HepG2 (cell line): ENCODE results near the gene CAPN15. TPM values are rescaled to one million over a fixed set of nuclear protein-coding genes. Genes with fewer than 3 reads are reported as not detected.

Experiments
- ATAC-seq: fragments of 200-7000 bp; cut with Tn5 transposase; 3 replicates; pipeline ENCODE4 v1.9.1; 2020; ENCODE audit warnings: mild to moderate bottlenecking, moderate library complexity
- BruUV-seq: library from RNA; stranded (reverse); fragments of 400-500 nt; replicated peaks from 2 replicates; lab custom pipeline; 2021; lab: Mats Ljungman, UMichigan
- CTCF ChIA-PET: fragments of 300-600 bp; formaldehyde crosslinking; extraction: SDS; loops from one replicate; lab custom pipeline; 2021; ENCODE audit warnings: low total read pairs, inconsistent platforms, low intra/inter-chr PET ratio; lab: Yijun Ruan, JAX
- POLR2A ChIA-PET: fragments of 350-600 bp; sonication (Branson Sonifier 250); formaldehyde crosslinking; loops from one replicate; lab custom pipeline; 2020; ENCODE audit warnings: antibody characterized with exemption, inconsistent platforms; lab: Yijun Ruan, JAX
- DNase-seq: peaks from one replicate; pipeline ENCODE4 v3.0.0-alpha.2; 2015; ENCODE audit warnings: low spot score
- FAIRE-seq: peaks from 3 replicates; lab custom pipeline; 2011; peaks lifted over from hg19 to GRCh38; lab: Jason Lieb, UNC
- H2AFZ ChIP-seq: one replicate; pipeline ENCODE4 v1.6.1; 2011; ENCODE audit warnings: low read length, inconsistent platforms
- H3K27ac ChIP-seq: fragments of 300-600 bp; 3 replicates; pipeline ENCODE4 v1.8.0; 2011; ENCODE audit warnings: mixed run types, mild to moderate bottlenecking, mixed read lengths, low read length, inconsistent platforms; ENCODE audit not compliant: insufficient read depth; ENCODE audit errors: extremely low read length
- H3K27me3 ChIP-seq, 2 experiments: fragments of 200-600 bp in 1 of 2; 2 replicates in 1 of 2; 3 replicates in 1 of 2; pipeline versions ENCODE4 v1.6.0 to v1.8.0; 2011; ENCODE audit warnings: low read length in 2 of 2, mild to moderate bottlenecking in 2 of 2, moderate library complexity in 2 of 2, inconsistent platforms in 1 of 2; ENCODE audit not compliant: insufficient read depth in 2 of 2, control insufficient read depth in 1 of 2
- H3K36me3 ChIP-seq, 2 experiments: fragments of 200-600 bp in 1 of 2; replicated peaks in 1 of 2; 2 replicates in 1 of 2; 3 replicates in 1 of 2; pipeline versions ENCODE4 v1.5.1 to v1.8.0; 2011; ENCODE audit warnings: low read length in 2 of 2, inconsistent platforms in 1 of 2; ENCODE audit not compliant: insufficient read depth in 2 of 2, control insufficient read depth in 1 of 2
- H3K4me1 ChIP-seq: 2 replicates; pipeline ENCODE4 v1.5.1; 2012; ENCODE audit warnings: low read length, inconsistent platforms; ENCODE audit not compliant: insufficient read depth
- H3K4me2 ChIP-seq: 2 replicates; pipeline ENCODE4 v1.6.0; 2011; ENCODE audit warnings: low read depth, low read length, inconsistent platforms
- H3K4me3 ChIP-seq, 3 experiments: fragments of 200-600 bp in 1 of 3; sonication (generic), shearing (Covaris generic) in 1 of 3; replicated peaks in 1 of 3; 2 replicates each; pipeline ENCODE4 v1.5.1; 2011 to 2016; ENCODE audit warnings: low read length in 3 of 3, inconsistent platforms in 2 of 3, low read depth in 2 of 3, mild to moderate bottlenecking in 2 of 3, control low read depth in 1 of 3, mixed read lengths in 1 of 3; ENCODE audit not compliant: insufficient read depth in 1 of 3
- H3K79me2 ChIP-seq: one replicate; pipeline ENCODE4 v1.6.1; 2011; ENCODE audit warnings: low read length, inconsistent platforms; ENCODE audit not compliant: insufficient read depth
- H3K9ac ChIP-seq: 2 replicates; pipeline ENCODE4 v1.6.0; 2011; ENCODE audit warnings: mild to moderate bottlenecking, low read depth, low read length, inconsistent platforms; ENCODE audit not compliant: insufficient read depth
- H3K9me3 ChIP-seq: 2 replicates; pipeline ENCODE4 v1.5.1; 2012; ENCODE audit warnings: mild to moderate bottlenecking, low read length
- H4K20me1 ChIP-seq: 2 replicates; pipeline ENCODE4 v1.6.0; 2011; ENCODE audit warnings: inconsistent platforms, mild to moderate bottlenecking, low read length, moderate library complexity; ENCODE audit not compliant: insufficient read depth
- EED ChIP-seq: sonication (generic); formaldehyde crosslinking; IDR thresholded peaks from 2 replicates; pipeline ENCODE4 v1.5.0; 2020; ENCODE audit warnings: mild to moderate bottlenecking, missing genetic modification reagents
- HNRNPL ChIP-seq: fragments of 200-400 bp; formaldehyde crosslinking; IDR thresholded peaks from 2 replicates; pipeline ENCODE4 v1.6.1; 2017; ENCODE audit warnings: mild to moderate bottlenecking, low read depth, low read length
- NONO ChIP-seq, 2 experiments: fragments of 450-650 bp in 1 of 2; sonication (generic) in 1 of 2; formaldehyde crosslinking in 1 of 2; IDR thresholded peaks in 1 of 2; conservative IDR thresholded peaks in 1 of 2; 2 replicates each; pipeline versions ENCODE4 v1.6.1 to v1.8.0; 2017 to 2022; ENCODE audit warnings: mild to moderate bottlenecking in 1 of 2, missing genetic modification reagents in 1 of 2, moderate library complexity in 1 of 2
- NR2F1 ChIP-seq, 2 experiments: fragments of 450-650 bp in 1 of 2; formaldehyde crosslinking in 1 of 2; IDR thresholded peaks; 2 replicates each; pipeline versions ENCODE4 v1.5.0 to v1.6.1; 2016 to 2020; ENCODE audit warnings: mild to moderate bottlenecking in 1 of 2, missing compliant biosample characterization in 1 of 2, missing genetic modification reagents in 1 of 2, moderate library complexity in 1 of 2
- ONECUT2 ChIP-seq: sonication (generic); formaldehyde crosslinking; IDR thresholded peaks from 2 replicates; pipeline ENCODE4 v1.4.0; 2020; ENCODE audit warnings: missing genetic modification reagents
- SOX6 ChIP-seq, 2 experiments: fragments of 450-650 bp in 1 of 2; sonication (generic) in 1 of 2; formaldehyde crosslinking in 1 of 2; IDR thresholded peaks; 2 replicates each; pipeline versions ENCODE4 v1.4.0 to v1.6.1; 2017 to 2020; ENCODE audit warnings: antibody characterized with exemption in 1 of 2, mild to moderate bottlenecking in 1 of 2, missing genetic modification reagents in 1 of 2
- TEAD2 ChIP-seq: sonication (generic); formaldehyde crosslinking; IDR thresholded peaks from 2 replicates; pipeline ENCODE4 v1.9.0; 2021; ENCODE audit warnings: missing genetic modification reagents
- ZBTB20 ChIP-seq: sonication (generic); formaldehyde crosslinking; IDR thresholded peaks from 2 replicates; pipeline ENCODE4 v1.8.1; 2023; ENCODE audit warnings: missing genetic modification reagents, low read depth, mild to moderate bottlenecking, borderline replicate concordance
- ZBTB8A ChIP-seq: sonication (generic); formaldehyde crosslinking; IDR thresholded peaks from 2 replicates; pipeline ENCODE4 v1.4.0; 2020; ENCODE audit warnings: mild to moderate bottlenecking, low read depth, missing genetic modification reagents, borderline replicate concordance
- ZNF572 ChIP-seq: sonication (generic); formaldehyde crosslinking; IDR thresholded peaks from 2 replicates; pipeline ENCODE4 v1.5.1; 2020; ENCODE audit warnings: mild to moderate bottlenecking, missing genetic modification reagents
- ZNF577 ChIP-seq: sonication (generic); formaldehyde crosslinking; IDR thresholded peaks from 2 replicates; pipeline ENCODE4 v1.4.0; 2020; ENCODE audit warnings: mild to moderate bottlenecking, low read depth, missing genetic modification reagents, borderline replicate concordance
- ZNF800 ChIP-seq: sonication (generic); formaldehyde crosslinking; IDR thresholded peaks from 2 replicates; pipeline ENCODE4 v1.4.0; 2020; ENCODE audit warnings: missing genetic modification reagents
- WGBS: methylation state at CpG from one replicate; pipeline ENCODE4 v1.1.6; 2017; ENCODE audit warnings: low lambda C conversion rate; 5-methylcytosine and 5-hydroxymethylcytosine counted together
- in situ Hi-C: cut with HindIII; loops from 2 replicates; pipeline ENCODE4 v1.10.0; 2017; ENCODE audit warnings: low pct_unique_long_range_greater_than_20kb; ENCODE audit not compliant: extremely low pct_ligation_motif_present
- intact Hi-C: fragments of 100-400 bp; cut with micrococcal nuclease; formaldehyde crosslinking; loops from one replicate; pipeline ENCODE4 v1.10.0; 2022; ENCODE audit not compliant: unreplicated experiment
- polyA plus RNA-seq, 8 experiments: library from polyadenylated mRNA; depleted of rRNA in 3 of 8; stranded (reverse) in 7 of 8; unstranded in 1 of 8; fragments of >200 nt; fragmentation: Illumina TruSeq in 4 of 8; extraction: Trizol in 4 of 8; gene quantifications; 2 replicates each; pipeline versions ENCODE4 v1.2.1 to v1.2.3, GENCODE V29; 2011 to 2016; ENCODE audit warnings: low read depth in 4 of 8, missing spikeins in 1 of 8, mixed read lengths in 1 of 8; ENCODE audit not compliant: insufficient read depth in 1 of 8
- total RNA-seq, 5 experiments: library from RNA; depleted of rRNA; stranded (reverse); fragments of >200 nt; fragmentation: Illumina TruSeq; extraction: Trizol; gene quantifications; 2 replicates each; pipeline ENCODE4 v1.2.3, GENCODE V29; 2016; ENCODE audit warnings: low read depth in 1 of 5
- TF ChIP-seq, protein P1 (sequence below): sonication (generic); formaldehyde crosslinking; conservative IDR thresholded peaks from 2 replicates; pipeline ENCODE4 v1.5.0; 2020; ENCODE audit warnings: missing genetic modification reagents
- TF ChIP-seq, protein P2 (sequence below): sonication (generic); formaldehyde crosslinking; IDR thresholded peaks from 2 replicates; pipeline ENCODE4 v1.9.0; 2022; ENCODE audit warnings: missing genetic modification reagents, mild to moderate bottlenecking, borderline replicate concordance

Gene CAPN15
- total and polyA plus RNA-seq, 2 of the 13 experiments (the other 11 are each of a cell fraction or from before 2014, with no cell fraction given) = 14.9 to 24.5 TPM

GRCh38 chr16:534856-535445, 7.4 kb downstream of the CAPN15 start:
- H3K36me3 ChIP-seq = peaks cover 13 to 15% of the 10 kb centered on the region in 2 experiments; a peak in 4 of 5 replicates
- BruUV-seq = no TSS peak
- peaks cover 44% of the 10 kb centered on the region for H3K4me1 ChIP-seq
- DNase-seq (no peak), ATAC-seq (no peak), FAIRE-seq (no peak)
- CTCF ChIA-PET = no interaction called here
- POLR2A ChIA-PET = interaction anchor here (1.2 to 1.9 kb wide), 3 partner anchors 11 to 50 kb away, joined by 3 to 7 read pairs (median 5); no protein-coding TSS in a partner anchor
- H3K4me3 ChIP-seq = no peak overlapping the region
- no peak overlapping the region for H2AFZ ChIP-seq
- no peak overlapping the region for H3K9ac ChIP-seq
- intact Hi-C loops = loop anchor here (5.0 kb wide), 1 partner anchor 32 kb away; the partner anchor contains the start of genes NHLRC4 and PIGQ
- WGBS = 92% methylated on average over 16 of the region's 27 CpGs
- peaks cover 11% of the 10 kb centered on the region; the same call in 1 of the 2 replicates for H4K20me1 ChIP-seq
- TF ChIP-seq EED (CRISPR knock-in tag) (no peak), ZBTB20 (CRISPR knock-in tag) (no peak), ZNF572 (CRISPR knock-in tag) (no peak), ZNF577 (CRISPR knock-in tag) (no peak), TEAD2 (CRISPR knock-in tag) (no peak), NONO (IDR thresholded peaks at IDR 0.05) (no peak), NONO (CRISPR knock-in tag; conservative IDR thresholded peaks at IDR 0.05) (no peak), NR2F1 (CRISPR knock-in tag; IDR thresholded peaks at IDR 0.05) (no peak), ZNF800 (no peak), ZBTB8A (no peak), ONECUT2 (CRISPR knock-in tag) (no peak), SOX6 (IDR thresholded peaks at IDR 0.05) (no peak), SOX6 (CRISPR knock-in tag; IDR thresholded peaks at IDR 0.05) (no peak), HNRNPL (0 out of 2 replicates have a peak, but pooled peaks have one; percentile 7)
- TF ChIP-seq, protein P1, sequence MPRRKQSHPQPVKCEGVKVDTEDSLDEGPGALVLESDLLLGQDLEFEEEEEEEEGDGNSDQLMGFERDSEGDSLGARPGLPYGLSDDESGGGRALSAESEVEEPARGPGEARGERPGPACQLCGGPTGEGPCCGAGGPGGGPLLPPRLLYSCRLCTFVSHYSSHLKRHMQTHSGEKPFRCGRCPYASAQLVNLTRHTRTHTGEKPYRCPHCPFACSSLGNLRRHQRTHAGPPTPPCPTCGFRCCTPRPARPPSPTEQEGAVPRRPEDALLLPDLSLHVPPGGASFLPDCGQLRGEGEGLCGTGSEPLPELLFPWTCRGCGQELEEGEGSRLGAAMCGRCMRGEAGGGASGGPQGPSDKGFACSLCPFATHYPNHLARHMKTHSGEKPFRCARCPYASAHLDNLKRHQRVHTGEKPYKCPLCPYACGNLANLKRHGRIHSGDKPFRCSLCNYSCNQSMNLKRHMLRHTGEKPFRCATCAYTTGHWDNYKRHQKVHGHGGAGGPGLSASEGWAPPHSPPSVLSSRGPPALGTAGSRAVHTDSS = no peak
- TF ChIP-seq, protein P2, sequence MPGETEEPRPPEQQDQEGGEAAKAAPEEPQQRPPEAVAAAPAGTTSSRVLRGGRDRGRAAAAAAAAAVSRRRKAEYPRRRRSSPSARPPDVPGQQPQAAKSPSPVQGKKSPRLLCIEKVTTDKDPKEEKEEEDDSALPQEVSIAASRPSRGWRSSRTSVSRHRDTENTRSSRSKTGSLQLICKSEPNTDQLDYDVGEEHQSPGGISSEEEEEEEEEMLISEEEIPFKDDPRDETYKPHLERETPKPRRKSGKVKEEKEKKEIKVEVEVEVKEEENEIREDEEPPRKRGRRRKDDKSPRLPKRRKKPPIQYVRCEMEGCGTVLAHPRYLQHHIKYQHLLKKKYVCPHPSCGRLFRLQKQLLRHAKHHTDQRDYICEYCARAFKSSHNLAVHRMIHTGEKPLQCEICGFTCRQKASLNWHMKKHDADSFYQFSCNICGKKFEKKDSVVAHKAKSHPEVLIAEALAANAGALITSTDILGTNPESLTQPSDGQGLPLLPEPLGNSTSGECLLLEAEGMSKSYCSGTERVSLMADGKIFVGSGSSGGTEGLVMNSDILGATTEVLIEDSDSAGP (CRISPR knock-in tag) = 0 out of 2 replicates have a peak, but pooled peaks have one; percentile 7
- H3K79me2 ChIP-seq = peaks cover 76% of the 10 kb centered on the region
- H3K27ac ChIP-seq = no peak overlapping the region
- peak overlapping the region; percentile 99; the same call in 1 of the 2 replicates for H3K4me2 ChIP-seq
- H3K9me3 ChIP-seq = no peaks in the 10 kb centered on the region
- in situ Hi-C loops = no loop called here
- no peaks in the 10 kb centered on the region for H3K27me3 ChIP-seq
